GM23338 (cell line): ENCODE data around the gene FADD. TPM values are rescaled to one million over a fixed set of nuclear protein-coding genes. Genes with fewer than 3 reads are reported as not detected.

Source experiments
- ATAC-seq: fragments of 200-7000 bp; cut with Tn5 transposase; 3 replicates; pipeline ENCODE4 v1.9.1; 2020
- DNase-seq: peaks from one replicate; pipeline ENCODE4 v3.0.0-alpha.2; 2015; ENCODE audit warnings: low spot score
- H2AFZ ChIP-seq: fragments of 200-600 bp; sonication (generic); 2 replicates; pipeline ENCODE4 v1.8.0; 2016; ENCODE audit warnings: antibody characterized with exemption, mild to moderate bottlenecking, moderate library complexity
- H3F3A ChIP-seq: fragments of 200-600 bp; sonication (generic); replicated peaks from 2 replicates; pipeline ENCODE4 v1.8.0; 2017; ENCODE audit warnings: antibody characterized with exemption, mixed run types, low read depth
- H3K27ac ChIP-seq: fragments of 200-600 bp; sonication (generic); 2 replicates; pipeline ENCODE4 v1.6.1; 2016; ENCODE audit warnings: low read depth
- H3K27me3 ChIP-seq: fragments of 200-600 bp; sonication (generic); 2 replicates; pipeline ENCODE4 v1.8.0; 2016; ENCODE audit warnings: mild to moderate bottlenecking, mixed run types, moderate library complexity; ENCODE audit not compliant: insufficient read depth
- H3K36me3 ChIP-seq: fragments of 200-600 bp; sonication (generic); 2 replicates; pipeline ENCODE4 v1.8.0; 2016; ENCODE audit warnings: mild to moderate bottlenecking; ENCODE audit not compliant: insufficient read depth
- H3K4me1 ChIP-seq: fragments of 200-600 bp; sonication (generic); 2 replicates; pipeline ENCODE4 v1.8.0; 2016; ENCODE audit warnings: mild to moderate bottlenecking, moderate library complexity; ENCODE audit not compliant: insufficient read depth
- H3K4me2 ChIP-seq: fragments of 200-600 bp; sonication (generic); 2 replicates; pipeline ENCODE4 v1.7.1; 2017; ENCODE audit warnings: mixed run types
- H3K4me3 ChIP-seq: fragments of 200-600 bp; sonication (generic); 2 replicates; pipeline ENCODE4 v1.6.1; 2016; ENCODE audit warnings: mixed run types
- H3K79me2 ChIP-seq: fragments of 200-600 bp; sonication (generic); replicated peaks from 2 replicates; pipeline ENCODE4 v1.8.0; 2017; ENCODE audit warnings: mild to moderate bottlenecking; ENCODE audit not compliant: insufficient read depth
- H3K9me2 ChIP-seq: fragments of 200-600 bp; sonication (generic); 2 replicates; pipeline ENCODE4 v1.8.0; 2017; ENCODE audit not compliant: insufficient read depth
- H4K20me1 ChIP-seq: fragments of 200-600 bp; sonication (generic); replicated peaks from 2 replicates; pipeline ENCODE4 v1.8.0; 2017; ENCODE audit warnings: mild to moderate bottlenecking; ENCODE audit not compliant: insufficient read depth
- H3K27ac Mint-ChIP-seq: 2 replicates; pipeline ENCODE4 v1.8.0; 2020; ENCODE audit warnings: inconsistent platforms, mild to moderate bottlenecking, moderate library complexity, mixed read lengths
- H3K27me3 Mint-ChIP-seq: 3 replicates; pipeline ENCODE4 v1.8.0; 2022; ENCODE audit warnings: low read depth, mild to moderate bottlenecking, moderate library complexity, mixed read lengths, inconsistent platforms; ENCODE audit not compliant: insufficient read depth, poor library complexity
- H3K36me3 Mint-ChIP-seq: 3 replicates; pipeline ENCODE4 v1.8.0; 2021; ENCODE audit warnings: low read depth, mild to moderate bottlenecking, inconsistent platforms, moderate library complexity, mixed read lengths
- H3K4me1 Mint-ChIP-seq: 3 replicates; pipeline ENCODE4 v1.8.0; 2020; ENCODE audit warnings: mild to moderate bottlenecking, inconsistent platforms, mixed read lengths
- H3K4me3 Mint-ChIP-seq: 3 replicates; pipeline ENCODE4 v1.8.0; 2021; ENCODE audit warnings: moderate library complexity, mild to moderate bottlenecking, inconsistent platforms, mixed read lengths
- H3K9me3 Mint-ChIP-seq: 3 replicates; pipeline ENCODE4 v1.8.0; 2020; ENCODE audit warnings: moderate library complexity, mild to moderate bottlenecking, inconsistent platforms, mixed read lengths
- CREB1 ChIP-seq: fragments of 250-450 bp; sonication (Bioruptor Pico); IDR thresholded peaks from 2 replicates; pipeline ENCODE4 v1.5.0; 2020; ENCODE audit warnings: low read depth, mild to moderate bottlenecking, moderate library complexity
- EZH2phosphoT487 ChIP-seq: fragments of 200-600 bp; sonication (generic); IDR thresholded peaks from one replicate; pipeline ENCODE4 v1.8.1; 2018; ENCODE audit warnings: antibody characterized with exemption; ENCODE audit not compliant: unreplicated experiment
- NANOG ChIP-seq: IDR thresholded peaks from 2 replicates; pipeline ENCODE4 v1.6.1; 2016; ENCODE audit warnings: antibody characterized with exemption, borderline replicate concordance
- POLR2AphosphoS5 ChIP-seq: IDR thresholded peaks from 2 replicates; pipeline ENCODE4 v1.6.1; 2016; ENCODE audit warnings: antibody characterized with exemption, low read depth
- ZNF114 ChIP-seq: fragments of 250-450 bp; sonication (Bioruptor Pico); IDR thresholded peaks from 2 replicates; pipeline ENCODE4 v1.5.0; 2020; ENCODE audit warnings: mild to moderate bottlenecking, moderate library complexity
- ZNF331 ChIP-seq: fragments of 250-450 bp; sonication (Bioruptor Pico); IDR thresholded peaks from 2 replicates; pipeline ENCODE4 v1.5.0; 2020; ENCODE audit warnings: low read depth, mild to moderate bottlenecking, moderate library complexity
- polyA plus RNA-seq: library from polyadenylated mRNA; unstranded; fragments of >200 nt; fragmentation: Nextera tagmentation; extraction: Ambion mirVana; gene quantifications from 2 replicates; pipeline ENCODE4 v1.2.1, GENCODE V29; 2016
- total RNA-seq: library from RNA; depleted of rRNA; stranded (reverse); fragments of >200 nt; shearing (Covaris generic); gene quantifications from 2 replicates; pipeline ENCODE4 v1.2.3, GENCODE V29; 2014
- TF ChIP-seq, protein P1 (sequence below): IDR thresholded peaks from one replicate; pipeline ENCODE4 v1.6.1; 2018; ENCODE audit warnings: antibody characterized with exemption; ENCODE audit not compliant: unreplicated experiment
- TF ChIP-seq, protein P2 (sequence below): fragments of 250-450 bp; sonication (Bioruptor Pico); IDR thresholded peaks from 2 replicates; pipeline ENCODE4 v1.5.0; 2020; ENCODE audit warnings: mild to moderate bottlenecking, moderate library complexity

FADD gene
- total and polyA plus RNA-seq, 2 experiments from 2014 or later = 19.7 to 65.8 TPM

DNA sequence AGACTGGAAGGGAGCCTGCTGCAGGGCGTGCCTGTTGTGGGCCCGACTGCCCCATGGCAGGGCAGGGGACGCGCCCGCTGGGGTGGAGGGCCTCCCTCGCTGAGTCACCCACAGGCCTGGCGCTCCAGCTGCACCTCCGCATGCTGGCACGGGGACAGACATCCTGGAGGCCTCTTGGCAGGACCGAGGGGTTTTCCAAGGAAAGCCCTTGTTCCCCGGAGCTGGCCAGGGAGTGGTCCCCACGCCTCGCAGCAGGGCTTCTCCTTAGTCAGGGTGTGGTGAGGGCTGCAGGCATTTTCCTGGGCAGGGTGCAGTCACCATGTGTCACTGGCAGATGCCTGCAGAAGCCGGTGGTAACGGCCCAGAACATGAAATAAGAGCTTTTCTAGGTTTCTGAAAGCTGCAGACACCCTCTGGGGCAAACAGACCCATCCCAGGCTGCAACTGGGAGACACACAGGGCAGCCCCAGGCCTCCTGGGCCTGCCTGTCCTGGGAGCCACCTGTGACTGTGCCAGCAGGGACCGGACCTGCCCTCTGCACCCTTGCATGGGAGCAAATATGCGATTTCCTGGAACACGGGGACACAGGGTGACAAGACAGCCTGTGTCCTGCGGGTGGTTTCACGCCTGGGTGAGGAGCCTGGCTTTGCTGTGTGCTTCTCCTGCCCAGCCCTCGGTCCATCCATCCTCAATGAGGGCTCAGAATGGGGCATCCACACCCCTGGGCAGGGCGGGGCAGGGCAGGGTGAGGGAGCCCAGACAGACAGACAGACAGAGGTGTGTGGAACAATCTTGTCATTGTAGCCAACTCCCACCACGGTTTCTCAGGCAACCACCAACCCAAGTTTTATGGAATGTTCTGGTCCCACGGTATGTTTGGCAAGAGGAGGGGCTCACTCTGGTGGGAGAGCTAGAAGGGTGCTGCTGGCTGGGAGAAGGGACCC is 43.2 kb upstream of the FADD start:
- Mint-ChIP-seq H3K27me3 (peaks cover 16% of the 10 kb centered on the region), H3K4me1 (peaks cover 4% of the 10 kb centered on the region; the same call in 1 of the 3 replicates), H3K27ac (no peak overlapping the region), H3K36me3 (no peaks in the 10 kb centered on the region), H3K9me3 (no peaks in the 10 kb centered on the region), H3K4me3 (no peak overlapping the region)
- H3K27me3 ChIP-seq = no peaks in the 10 kb centered on the region
- H3K27ac ChIP-seq = no peak overlapping the region
- TF ChIP-seq ZNF331 = no peak
- TF ChIP-seq CREB1 = no peak
- no peak for TF ChIP-seq ZNF114 (CRISPR knock-in tag)
- TF ChIP-seq, protein P1, sequence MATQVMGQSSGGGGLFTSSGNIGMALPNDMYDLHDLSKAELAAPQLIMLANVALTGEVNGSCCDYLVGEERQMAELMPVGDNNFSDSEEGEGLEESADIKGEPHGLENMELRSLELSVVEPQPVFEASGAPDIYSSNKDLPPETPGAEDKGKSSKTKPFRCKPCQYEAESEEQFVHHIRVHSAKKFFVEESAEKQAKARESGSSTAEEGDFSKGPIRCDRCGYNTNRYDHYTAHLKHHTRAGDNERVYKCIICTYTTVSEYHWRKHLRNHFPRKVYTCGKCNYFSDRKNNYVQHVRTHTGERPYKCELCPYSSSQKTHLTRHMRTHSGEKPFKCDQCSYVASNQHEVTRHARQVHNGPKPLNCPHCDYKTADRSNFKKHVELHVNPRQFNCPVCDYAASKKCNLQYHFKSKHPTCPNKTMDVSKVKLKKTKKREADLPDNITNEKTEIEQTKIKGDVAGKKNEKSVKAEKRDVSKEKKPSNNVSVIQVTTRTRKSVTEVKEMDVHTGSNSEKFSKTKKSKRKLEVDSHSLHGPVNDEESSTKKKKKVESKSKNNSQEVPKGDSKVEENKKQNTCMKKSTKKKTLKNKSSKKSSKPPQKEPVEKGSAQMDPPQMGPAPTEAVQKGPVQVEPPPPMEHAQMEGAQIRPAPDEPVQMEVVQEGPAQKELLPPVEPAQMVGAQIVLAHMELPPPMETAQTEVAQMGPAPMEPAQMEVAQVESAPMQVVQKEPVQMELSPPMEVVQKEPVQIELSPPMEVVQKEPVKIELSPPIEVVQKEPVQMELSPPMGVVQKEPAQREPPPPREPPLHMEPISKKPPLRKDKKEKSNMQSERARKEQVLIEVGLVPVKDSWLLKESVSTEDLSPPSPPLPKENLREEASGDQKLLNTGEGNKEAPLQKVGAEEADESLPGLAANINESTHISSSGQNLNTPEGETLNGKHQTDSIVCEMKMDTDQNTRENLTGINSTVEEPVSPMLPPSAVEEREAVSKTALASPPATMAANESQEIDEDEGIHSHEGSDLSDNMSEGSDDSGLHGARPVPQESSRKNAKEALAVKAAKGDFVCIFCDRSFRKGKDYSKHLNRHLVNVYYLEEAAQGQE = no peak
- H3K9me2 ChIP-seq = no peaks in the 10 kb centered on the region
- no peaks in the 10 kb centered on the region for H3K36me3 ChIP-seq
- ATAC-seq = no peak
- H3K4me2 ChIP-seq = no peak overlapping the region
- no peak overlapping the region for H3K4me3 ChIP-seq
- H3K79me2 ChIP-seq = no peaks in the 10 kb centered on the region
- DNase-seq = no peak
- no peaks in the 10 kb centered on the region for H3F3A ChIP-seq
- no peak overlapping the region for H2AFZ ChIP-seq
- H3K4me1 ChIP-seq = no peaks in the 10 kb centered on the region
- H4K20me1 ChIP-seq = no peaks in the 10 kb centered on the region

DNA sequence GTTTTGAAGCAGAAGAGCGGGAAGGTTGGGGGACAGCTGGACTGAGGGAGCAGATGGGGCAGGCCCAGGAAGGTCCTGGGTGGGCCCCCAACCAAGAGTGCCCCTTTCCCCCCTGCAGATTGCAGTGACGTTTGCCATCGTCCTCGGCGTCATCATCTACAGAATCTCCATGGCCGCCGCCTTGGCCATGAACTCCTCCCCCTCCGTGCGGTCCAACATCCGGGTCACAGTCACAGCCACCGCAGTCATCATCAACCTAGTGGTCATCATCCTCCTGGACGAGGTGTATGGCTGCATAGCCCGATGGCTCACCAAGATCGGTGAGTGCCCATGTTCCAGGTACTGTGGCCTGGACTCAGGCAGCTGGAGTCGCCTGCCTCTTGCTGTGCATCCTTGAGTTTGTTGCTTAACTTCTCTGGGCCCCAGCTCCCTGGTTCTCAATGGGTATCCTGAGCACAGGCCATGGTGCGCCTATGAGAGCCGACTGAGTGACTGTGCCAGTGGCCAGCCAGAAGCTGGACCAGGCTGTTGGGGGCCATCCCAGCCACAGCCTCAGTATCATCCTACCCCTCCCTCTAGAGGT is 42.0 kb upstream of the FADD start:
- Histone ChIP-seq H3K36me3 (no peaks in the 10 kb centered on the region), H3K27ac (no peak overlapping the region), H2AFZ (no peak overlapping the region), H3K4me3 (no peak overlapping the region), H3K79me2 (no peaks in the 10 kb centered on the region), H4K20me1 (no peaks in the 10 kb centered on the region), H3K4me2 (no peak overlapping the region), H3K4me1 (no peaks in the 10 kb centered on the region), H3K9me2 (no peaks in the 10 kb centered on the region), H3F3A (no peaks in the 10 kb centered on the region), H3K27me3 (no peaks in the 10 kb centered on the region)
- Mint-ChIP-seq H3K27me3 (peaks cover 15% of the 10 kb centered on the region), H3K4me3 (no peak overlapping the region), H3K27ac (no peak overlapping the region), H3K36me3 (no peaks in the 10 kb centered on the region), H3K4me1 (peaks cover 4% of the 10 kb centered on the region; the same call in 2 of the 3 replicates), H3K9me3 (no peaks in the 10 kb centered on the region)
- DNase-seq (no peak), ATAC-seq (no peak)
- no peak for TF ChIP-seq NANOG
- TF ChIP-seq ZNF114 (CRISPR knock-in tag) = no peak
- no peak for TF ChIP-seq POLR2AphosphoS5
- no peak for TF ChIP-seq EZH2phosphoT487
- TF ChIP-seq, protein P2, sequence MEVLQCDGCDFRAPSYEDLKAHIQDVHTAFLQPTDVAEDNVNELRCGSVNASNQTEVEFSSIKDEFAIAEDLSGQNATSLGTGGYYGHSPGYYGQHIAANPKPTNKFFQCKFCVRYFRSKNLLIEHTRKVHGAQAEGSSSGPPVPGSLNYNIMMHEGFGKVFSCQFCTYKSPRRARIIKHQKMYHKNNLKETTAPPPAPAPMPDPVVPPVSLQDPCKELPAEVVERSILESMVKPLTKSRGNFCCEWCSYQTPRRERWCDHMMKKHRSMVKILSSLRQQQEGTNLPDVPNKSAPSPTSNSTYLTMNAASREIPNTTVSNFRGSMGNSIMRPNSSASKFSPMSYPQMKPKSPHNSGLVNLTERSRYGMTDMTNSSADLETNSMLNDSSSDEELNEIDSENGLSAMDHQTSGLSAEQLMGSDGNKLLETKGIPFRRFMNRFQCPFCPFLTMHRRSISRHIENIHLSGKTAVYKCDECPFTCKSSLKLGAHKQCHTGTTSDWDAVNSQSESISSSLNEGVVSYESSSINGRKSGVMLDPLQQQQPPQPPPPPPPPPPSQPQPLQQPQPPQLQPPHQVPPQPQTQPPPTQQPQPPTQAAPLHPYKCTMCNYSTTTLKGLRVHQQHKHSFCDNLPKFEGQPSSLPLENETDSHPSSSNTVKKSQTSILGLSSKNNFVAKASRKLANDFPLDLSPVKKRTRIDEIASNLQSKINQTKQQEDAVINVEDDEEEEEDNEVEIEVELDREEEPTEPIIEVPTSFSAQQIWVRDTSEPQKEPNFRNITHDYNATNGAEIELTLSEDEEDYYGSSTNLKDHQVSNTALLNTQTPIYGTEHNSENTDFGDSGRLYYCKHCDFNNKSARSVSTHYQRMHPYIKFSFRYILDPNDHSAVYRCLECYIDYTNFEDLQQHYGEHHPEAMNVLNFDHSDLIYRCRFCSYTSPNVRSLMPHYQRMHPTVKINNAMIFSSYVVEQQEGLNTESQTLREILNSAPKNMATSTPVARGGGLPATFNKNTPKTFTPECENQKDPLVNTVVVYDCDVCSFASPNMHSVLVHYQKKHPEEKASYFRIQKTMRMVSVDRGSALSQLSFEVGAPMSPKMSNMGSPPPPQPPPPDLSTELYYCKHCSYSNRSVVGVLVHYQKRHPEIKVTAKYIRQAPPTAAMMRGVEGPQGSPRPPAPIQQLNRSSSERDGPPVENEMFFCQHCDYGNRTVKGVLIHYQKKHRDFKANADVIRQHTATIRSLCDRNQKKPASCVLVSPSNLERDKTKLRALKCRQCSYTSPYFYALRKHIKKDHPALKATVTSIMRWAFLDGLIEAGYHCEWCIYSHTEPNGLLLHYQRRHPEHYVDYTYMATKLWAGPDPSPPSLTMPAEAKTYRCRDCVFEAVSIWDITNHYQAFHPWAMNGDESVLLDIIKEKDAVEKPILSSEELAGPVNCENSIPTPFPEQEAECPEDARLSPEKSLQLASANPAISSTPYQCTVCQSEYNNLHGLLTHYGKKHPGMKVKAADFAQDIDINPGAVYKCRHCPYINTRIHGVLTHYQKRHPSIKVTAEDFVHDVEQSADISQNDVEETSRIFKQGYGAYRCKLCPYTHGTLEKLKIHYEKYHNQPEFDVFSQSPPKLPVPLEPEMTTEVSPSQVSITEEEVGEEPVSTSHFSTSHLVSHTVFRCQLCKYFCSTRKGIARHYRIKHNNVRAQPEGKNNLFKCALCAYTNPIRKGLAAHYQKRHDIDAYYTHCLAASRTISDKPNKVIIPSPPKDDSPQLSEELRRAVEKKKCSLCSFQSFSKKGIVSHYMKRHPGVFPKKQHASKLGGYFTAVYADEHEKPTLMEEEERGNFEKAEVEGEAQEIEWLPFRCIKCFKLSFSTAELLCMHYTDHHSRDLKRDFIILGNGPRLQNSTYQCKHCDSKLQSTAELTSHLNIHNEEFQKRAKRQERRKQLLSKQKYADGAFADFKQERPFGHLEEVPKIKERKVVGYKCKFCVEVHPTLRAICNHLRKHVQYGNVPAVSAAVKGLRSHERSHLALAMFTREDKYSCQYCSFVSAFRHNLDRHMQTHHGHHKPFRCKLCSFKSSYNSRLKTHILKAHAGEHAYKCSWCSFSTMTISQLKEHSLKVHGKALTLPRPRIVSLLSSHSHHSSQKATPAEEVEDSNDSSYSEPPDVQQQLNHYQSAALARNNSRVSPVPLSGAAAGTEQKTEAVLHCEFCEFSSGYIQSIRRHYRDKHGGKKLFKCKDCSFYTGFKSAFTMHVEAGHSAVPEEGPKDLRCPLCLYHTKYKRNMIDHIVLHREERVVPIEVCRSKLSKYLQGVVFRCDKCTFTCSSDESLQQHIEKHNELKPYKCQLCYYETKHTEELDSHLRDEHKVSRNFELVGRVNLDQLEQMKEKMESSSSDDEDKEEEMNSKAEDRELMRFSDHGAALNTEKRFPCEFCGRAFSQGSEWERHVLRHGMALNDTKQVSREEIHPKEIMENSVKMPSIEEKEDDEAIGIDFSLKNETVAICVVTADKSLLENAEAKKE = no peak
